ENCODE results near the gene KISS1.

KISS1 gene

GRCh38 chr1:204145033-204145504 lies 51.2 kb downstream of the KISS1 start:
- TF ChIP-seq CTCF (IDR thresholded peaks at IDR 0.05; ENCODE audit: low read depth, low read length), result no peak
- no peak for DNase-seq

GRCh38 chr1:204143276-204144041 lies 52.8 kb downstream of the KISS1 start:
- Histone ChIP-seq H3K27me3 (no peaks in the 10 kb centered on the region), H3K36me3 (no peaks in the 10 kb centered on the region), H3K9me3 (no peaks in the 10 kb centered on the region), H3K4me3 (ENCODE audit: low read depth, low read length) (no peak overlapping the region), H3K4me1 (no peaks in the 10 kb centered on the region)
- no peak for DNase-seq
- no peak for TF ChIP-seq CTCF (IDR thresholded peaks at IDR 0.05; ENCODE audit: low read depth, low read length)

More at GRCh38 chr1:204145033-204145504, 51.2 kb downstream of the KISS1 start:
- no peak overlapping the region for H3K4me3 ChIP-seq (ENCODE audit: low read depth, low read length)
- no peaks in the 10 kb centered on the region for H3K9me3 ChIP-seq
- H3K27me3 ChIP-seq, result no peaks in the 10 kb centered on the region
- no peaks in the 10 kb centered on the region for H3K36me3 ChIP-seq
- H3K4me1 ChIP-seq, result no peaks in the 10 kb centered on the region

DNA sequence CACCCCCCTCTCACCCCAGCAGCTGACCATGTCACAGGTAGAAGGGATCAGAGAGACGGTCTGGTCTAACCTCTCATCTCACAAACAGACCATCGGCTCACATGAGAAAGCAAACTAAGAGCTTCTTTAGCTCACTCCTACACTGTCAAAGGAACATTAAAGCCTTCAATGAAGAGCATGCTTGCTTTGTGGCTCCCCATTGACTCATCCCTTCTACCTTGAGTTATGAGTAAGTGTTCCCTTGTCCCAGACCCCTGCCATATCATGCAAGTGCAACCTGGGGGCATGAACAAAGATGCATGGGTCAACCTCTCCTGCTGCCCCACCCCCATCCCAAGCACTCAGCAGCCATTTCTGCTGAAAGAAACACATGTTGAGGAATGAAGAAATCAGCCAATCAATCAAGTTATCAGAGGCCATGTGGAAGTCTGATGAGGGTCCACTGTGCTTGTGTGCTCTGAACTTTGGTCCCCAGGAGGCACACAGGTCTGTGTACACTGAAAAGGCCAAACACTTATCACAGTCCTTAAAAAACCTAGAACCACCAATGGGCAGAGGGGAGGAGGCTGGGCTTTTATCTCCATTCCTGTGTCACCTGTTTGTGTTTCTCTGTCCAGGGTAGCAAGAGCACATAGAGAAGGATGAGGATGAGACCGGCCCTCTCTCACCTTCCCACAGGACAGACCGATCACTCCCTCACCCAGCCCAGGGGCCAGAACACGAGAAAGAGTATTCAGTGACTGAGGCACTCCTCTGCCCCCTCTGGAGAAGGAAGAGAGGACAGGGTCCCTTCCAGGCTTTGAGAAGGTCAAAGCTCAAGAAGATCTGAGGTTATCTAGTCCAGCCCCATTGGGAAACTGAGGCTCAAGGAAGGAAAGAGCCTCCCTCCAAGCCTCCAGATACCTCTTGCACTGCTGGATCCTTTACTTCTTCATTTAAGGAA lies 54.0 kb downstream of the KISS1 start:
- no peak for TF ChIP-seq CTCF (IDR thresholded peaks at IDR 0.05; ENCODE audit: low read depth, low read length)

GRCh38 chr1:204141131-204141530 lies 55.2 kb downstream of the KISS1 start:
- Histone ChIP-seq H3K4me1 (no peaks in the 10 kb centered on the region), H3K36me3 (no peaks in the 10 kb centered on the region), H3K27me3 (no peaks in the 10 kb centered on the region), H3K4me3 (ENCODE audit: low read depth, low read length) (no peak overlapping the region), H3K9me3 (no peaks in the 10 kb centered on the region)
- no peak for DNase-seq
- no peak for TF ChIP-seq CTCF (IDR thresholded peaks at IDR 0.05; ENCODE audit: low read depth, low read length)

More for the DNA sequence above, 54.0 kb downstream of the KISS1 start:
- DNase-seq, result no peak
- Histone ChIP-seq H3K9me3 (no peaks in the 10 kb centered on the region), H3K27me3 (no peaks in the 10 kb centered on the region), H3K36me3 (no peaks in the 10 kb centered on the region), H3K4me3 (ENCODE audit: low read depth, low read length) (no peak overlapping the region), H3K4me1 (no peaks in the 10 kb centered on the region)
